HG02763 (cell line): Measurements from ENCODE around the gene NAA10.

ENCODE experiments used
- ATAC-seq: cut with Tn5 transposase; IDR thresholded peaks from one replicate; pipeline ENCODE4 v1.9.1; 2021; ENCODE audit warnings: mild to moderate bottlenecking, moderate library complexity; ENCODE audit not compliant: unreplicated experiment

NAA10 gene

GRCh38 chrX:153930011-153930910 lies 4.6 kb downstream of the NAA10 start:
- no peak for ATAC-seq

DNA sequence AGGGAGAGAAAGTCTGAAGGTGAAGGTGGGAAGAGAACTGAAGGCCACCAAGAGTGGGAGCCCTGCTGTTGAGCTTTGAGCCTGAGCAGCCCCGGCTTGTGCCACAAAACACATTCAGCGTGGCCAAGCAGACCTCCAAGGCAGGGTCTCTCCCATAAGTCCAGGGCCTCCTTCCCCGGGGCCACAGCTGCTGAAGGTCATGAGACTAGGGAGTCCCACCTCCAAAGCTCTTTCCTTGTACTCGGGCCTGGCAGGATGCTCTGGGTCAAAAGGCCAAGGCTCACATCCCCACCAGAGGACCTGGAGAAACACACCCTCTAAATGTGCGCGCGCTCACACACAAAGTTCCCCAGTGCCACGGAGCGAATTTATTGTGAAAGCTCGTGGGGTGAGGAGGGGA lies 5.3 kb downstream of the NAA10 start:
- ATAC-seq: no peak

- ATAC-seq: no peak
Observed at GRCh38 chrX:153928846-153929245, 6.0 kb downstream of the NAA10 start.

DNA sequence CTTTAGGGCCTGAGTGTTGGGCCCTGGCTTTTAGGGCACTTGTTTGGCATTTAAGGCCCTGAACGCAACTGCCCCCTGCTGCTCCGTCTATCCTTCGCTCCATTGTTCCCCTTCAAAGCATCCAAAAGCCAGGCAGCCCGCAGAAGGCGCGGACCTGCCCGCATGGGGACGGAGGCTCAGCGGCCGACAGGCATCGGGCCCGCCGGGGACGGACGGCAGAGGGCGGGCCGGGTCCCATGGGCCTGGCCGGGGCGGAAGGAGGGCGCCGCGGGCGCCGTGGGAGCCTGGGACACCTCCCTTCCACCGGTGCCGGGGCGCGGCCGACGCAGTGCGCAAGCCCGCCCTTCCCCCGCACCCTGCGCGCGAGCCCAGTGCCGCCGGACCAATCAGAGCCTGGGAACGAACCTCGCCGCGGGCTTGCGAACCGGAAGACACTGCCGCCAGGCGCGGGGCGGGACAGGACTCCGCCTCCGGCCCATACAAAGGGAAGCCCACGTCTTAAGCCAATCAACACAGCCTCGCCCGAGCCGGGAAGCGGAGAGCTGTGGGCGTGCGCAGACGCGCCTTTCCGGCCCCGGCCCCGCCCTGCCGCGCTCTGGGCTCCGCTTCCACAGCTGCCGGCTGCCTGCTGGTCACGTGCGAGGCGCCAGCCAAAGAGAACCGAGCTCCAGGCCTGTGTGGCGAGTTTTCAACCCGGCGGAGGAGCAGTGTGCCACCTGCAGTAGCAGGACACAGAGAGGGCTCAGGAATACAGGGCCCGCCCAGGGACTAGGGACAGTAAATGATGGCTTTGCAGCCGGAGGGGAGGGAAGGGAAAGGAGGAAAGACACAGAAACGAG lies 6.7 kb downstream of the NAA10 start:
- ATAC-seq: peak; percentile 80

DNA sequence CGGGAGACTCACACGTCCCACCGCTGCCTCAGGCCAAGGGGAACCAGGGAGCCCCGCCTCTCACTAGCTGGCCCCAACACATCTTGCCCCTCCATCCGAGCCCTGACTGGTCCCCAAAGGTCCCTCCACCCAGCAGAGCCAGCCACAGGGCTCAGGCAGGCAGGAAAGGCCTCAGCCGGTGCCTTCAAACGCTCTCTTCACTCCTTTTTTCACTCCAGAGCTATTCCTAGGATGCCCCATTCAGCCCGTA lies 7.2 kb downstream of the NAA10 start:
- ATAC-seq: no peak

- ATAC-seq: peak; percentile 34
Observed at GRCh38 chrX:153926858-153927671, 7.8 kb downstream of the NAA10 start.

GRCh38 chrX:153926552-153926857 lies 8.3 kb downstream of the NAA10 start:
- no peak for ATAC-seq

- ATAC-seq: no peak
Observed at GRCh38 chrX:153925739-153926551, 8.9 kb downstream of the NAA10 start, which contains the start of gene ARHGAP4. ARHGAP4 (minus strand) TSS chrX:153926264; CDS start chrX:153926202, 62 bp downstream.

- no peak for ATAC-seq
Observed at GRCh38 chrX:153925387-153925738, 9.5 kb downstream of the NAA10 start.

- ATAC-seq: no peak
Observed at GRCh38 chrX:153924149-153924861, 10.5 kb downstream of the NAA10 start.

DNA sequence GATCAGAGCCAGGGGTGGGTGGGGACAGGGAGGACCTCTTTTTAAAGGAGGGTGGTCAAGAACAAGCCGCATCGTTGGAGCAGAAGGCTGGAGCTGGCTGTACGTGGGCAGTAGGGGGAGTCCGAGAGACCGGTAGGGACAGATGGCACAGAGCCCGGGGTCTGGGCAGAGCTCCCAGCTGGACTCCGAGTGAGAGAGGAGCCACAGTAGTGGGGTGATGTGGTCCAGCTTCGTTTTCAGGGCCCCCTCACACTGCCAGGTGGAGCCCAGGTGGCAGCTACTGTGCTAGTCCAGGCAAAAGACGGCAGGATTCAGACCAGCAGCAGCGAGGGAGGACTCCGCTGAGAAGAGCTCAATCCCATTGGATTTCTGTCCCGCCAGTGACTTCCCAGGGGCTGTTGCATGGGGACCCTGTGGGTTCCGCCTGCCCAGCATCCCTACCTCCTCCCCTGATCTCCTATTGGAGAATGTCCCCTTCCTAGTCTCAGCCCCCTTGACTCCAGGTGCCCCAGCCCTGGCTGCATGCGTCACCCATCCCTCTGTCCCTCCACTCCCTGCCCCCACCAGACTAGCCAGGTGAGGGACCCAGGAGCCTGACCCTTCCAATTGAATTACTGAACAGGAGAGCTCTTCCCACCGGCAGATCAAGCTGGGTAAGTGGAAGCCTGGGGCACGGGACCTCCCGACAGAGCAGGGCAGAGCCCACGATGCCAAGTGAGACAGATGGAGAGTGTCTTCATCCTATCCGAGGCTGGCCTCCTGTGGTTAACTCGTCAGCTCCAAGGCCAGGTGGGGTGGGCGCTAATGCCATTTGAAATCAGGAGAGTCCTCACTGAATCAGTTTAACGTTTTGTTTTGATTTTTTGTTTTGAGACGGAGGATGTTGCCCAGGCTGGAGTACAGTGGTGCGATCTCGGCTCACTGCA lies 11.6 kb downstream of the NAA10 start:
- ATAC-seq: no peak

GRCh38 chrX:153921511-153922446 lies 13.1 kb downstream of the NAA10 start:
- no peak for ATAC-seq

DNA sequence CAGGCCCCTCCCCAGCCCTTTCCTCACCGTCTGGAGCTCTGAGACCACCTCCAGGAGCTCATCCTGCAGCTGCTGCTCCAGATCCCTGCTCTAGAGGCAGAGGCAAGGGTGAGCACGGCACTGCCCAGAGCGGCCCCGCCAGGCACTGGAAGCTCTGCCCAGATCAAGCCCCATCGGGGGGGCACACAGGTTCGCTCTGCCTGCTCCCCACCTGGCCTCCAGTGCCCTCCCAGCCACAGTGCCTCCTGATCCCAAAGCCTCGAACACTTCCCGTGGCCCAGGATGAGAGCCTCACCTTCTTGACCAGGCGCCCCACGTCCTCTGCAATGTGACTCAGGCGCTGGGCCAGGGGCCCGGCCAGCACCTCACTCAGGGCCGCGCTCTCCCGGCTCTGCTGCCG lies 13.8 kb downstream of the NAA10 start:
- no peak for ATAC-seq

GRCh38 chrX:153920546-153920945 lies 14.3 kb downstream of the NAA10 start:
- ATAC-seq: no peak

- no peak for ATAC-seq
Observed at GRCh38 chrX:153919281-153919680, 15.6 kb downstream of the NAA10 start.

DNA sequence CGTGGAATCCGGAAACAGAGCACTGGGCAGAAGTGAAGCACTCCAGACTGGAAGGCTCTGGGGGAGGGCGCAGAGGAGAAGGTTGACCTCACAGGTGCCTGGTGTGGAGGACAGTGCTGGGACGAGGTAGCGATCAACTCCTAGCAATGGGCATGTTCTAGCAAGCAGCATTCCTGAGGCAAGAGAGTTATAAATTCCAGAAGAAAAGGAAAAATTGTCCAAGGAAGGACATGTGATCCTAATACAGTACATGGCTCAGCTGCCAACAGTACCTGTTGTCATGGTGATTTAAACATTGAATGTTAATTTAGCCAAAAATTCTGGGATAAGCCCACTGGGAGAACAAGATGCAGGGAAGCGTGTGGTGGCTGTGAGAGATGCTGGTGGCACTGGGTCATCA lies 17.0 kb downstream of the NAA10 start:
- ATAC-seq: no peak

- ATAC-seq: no peak
Observed at GRCh38 chrX:153913701-153914100, 21.1 kb downstream of the NAA10 start.

DNA sequence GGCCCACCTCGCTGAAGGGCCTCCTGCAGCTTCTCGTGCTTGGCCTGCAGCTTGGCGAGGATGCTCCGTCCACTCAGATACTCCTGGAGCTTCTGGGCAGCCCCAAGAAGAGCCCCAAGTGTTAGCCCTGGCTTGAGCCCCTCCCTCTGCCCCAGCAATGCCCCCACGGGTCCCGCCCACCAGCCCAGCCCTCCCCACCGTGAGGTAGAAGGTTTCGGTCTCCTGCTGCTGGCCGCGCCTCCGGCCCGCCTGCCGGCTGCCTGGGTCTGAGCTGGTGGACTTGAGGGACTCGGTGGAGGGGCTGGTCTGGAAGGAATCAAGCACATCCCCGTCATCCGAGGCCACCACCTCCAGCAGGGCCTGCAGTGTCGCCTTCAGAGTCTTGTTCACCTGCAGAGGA lies 21.6 kb downstream of the NAA10 start:
- ATAC-seq: no peak
